Measurements from ENCODE around the gene MCC. TPM values are rescaled to one million over a fixed set of nuclear protein-coding genes. Genes with fewer than 3 reads are reported as not detected.

Gene MCC
- total RNA-seq, 1 experiment from 2014 or later, result 7.1 TPM

DNA sequence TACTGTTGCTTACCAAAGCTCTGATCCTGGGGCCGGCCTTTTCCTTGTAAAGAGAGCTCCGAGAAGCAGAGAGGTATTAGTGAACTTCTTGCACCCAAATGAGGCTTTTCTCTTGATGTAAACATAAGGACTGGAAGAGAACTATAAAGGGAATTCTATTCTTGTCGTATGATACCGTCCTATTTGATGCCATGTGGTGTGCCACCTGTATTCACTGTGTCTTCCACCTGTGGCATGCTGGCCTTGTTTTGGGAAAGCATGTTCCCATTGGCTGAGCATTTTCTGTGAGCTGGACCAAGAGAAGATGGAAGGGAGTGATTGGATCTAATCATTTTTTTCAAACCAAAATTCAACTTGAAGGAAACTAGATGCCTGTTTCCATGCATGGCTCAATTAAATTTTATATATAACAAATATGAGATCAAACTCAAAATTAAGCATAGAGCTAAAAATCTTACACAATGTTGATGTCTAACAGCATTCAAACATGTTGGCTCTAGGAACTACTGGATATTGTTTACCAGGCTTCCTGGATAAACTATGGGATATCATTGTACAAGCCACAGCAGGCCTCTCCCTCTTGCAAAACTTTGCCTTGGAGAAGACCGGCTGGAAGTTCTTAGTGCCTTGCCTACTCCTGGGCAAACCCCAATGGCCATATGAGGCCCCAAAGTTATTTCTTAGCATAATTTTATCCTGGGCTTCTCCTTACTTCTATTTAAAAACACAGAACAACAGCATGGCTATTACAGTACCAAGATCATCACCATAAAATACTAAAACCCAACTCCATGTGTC lies 168.8 kb downstream of the MCC start:
- Histone ChIP-seq H3K36me3 (ENCODE audit: low read depth, low read length) (no peaks in the 10 kb centered on the region), H3F3A (ENCODE audit: low read length, unreplicated experiment) (no peaks in the 10 kb centered on the region), H2AFZ (ENCODE audit: low read length) (no peak overlapping the region), H3K27ac (ENCODE audit: low read length) (no peak overlapping the region), H3K4me2 (ENCODE audit: low read length) (no peak overlapping the region), H3K4me3 (ENCODE audit: low read length) (no peak overlapping the region), H3K9me2 (replicated peaks; ENCODE audit: low read length) (no peaks in the 10 kb centered on the region), H3K9ac (ENCODE audit: low read length) (no peak overlapping the region), H4K20me1 (ENCODE audit: low read length) (no peaks in the 10 kb centered on the region), H3K9me3 (ENCODE audit: low read length) (no peaks in the 10 kb centered on the region), H3K79me2 (ENCODE audit: low read length) (no peaks in the 10 kb centered on the region), H3K27me3 (ENCODE audit: low read length) (no peaks in the 10 kb centered on the region), H3K4me1 (ENCODE audit: insufficient read depth, low read length) (no peaks in the 10 kb centered on the region)
- POLR2A ChIA-PET (ENCODE audit: unreplicated experiment), result no interaction called here
- ATAC-seq (no peak), DNase-seq (no peak)
- intact Hi-C loops (cut with micrococcal nuclease), result no loop called here
- BruUV-seq (replicated peaks), result no TSS peak
- TF ChIP-seq EZH2phosphoT487 (IDR thresholded peaks at IDR 0.05; ENCODE audit: borderline replicate concordance, low read length) (no peak), EZH2 (IDR thresholded peaks at IDR 0.05; ENCODE audit: low read length, unreplicated experiment) (no peak), CTCF (conservative IDR thresholded peaks at IDR 0.05; ENCODE audit: low read depth, low read length) (no peak)
- CTCF ChIA-PET, result no interaction called here

DNA sequence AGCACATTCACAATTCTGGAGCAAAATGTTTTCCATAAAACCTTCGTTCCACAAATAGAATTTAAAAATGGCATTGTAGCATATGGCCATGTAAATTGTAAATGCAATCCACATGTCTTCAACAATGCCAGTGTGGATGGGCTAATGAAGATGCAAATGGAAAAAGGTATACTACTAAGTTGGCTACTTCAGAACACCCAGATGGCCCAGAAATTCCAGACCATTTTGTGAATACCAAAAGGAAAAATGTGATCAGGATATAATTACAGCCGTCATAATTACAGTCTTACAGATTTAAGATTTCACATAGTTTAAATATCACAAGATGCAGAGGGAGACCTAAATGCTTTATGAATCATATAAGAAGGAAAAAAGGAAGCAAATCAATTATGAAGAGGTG lies 170.6 kb downstream of the MCC start:
- CTCF ChIA-PET, result no interaction called here
- Histone ChIP-seq H3K27me3 (ENCODE audit: low read length) (no peaks in the 10 kb centered on the region), H3K27ac (ENCODE audit: low read length) (no peak overlapping the region), H3F3A (ENCODE audit: low read length, unreplicated experiment) (no peaks in the 10 kb centered on the region), H2AFZ (ENCODE audit: low read length) (no peak overlapping the region), H3K9me3 (ENCODE audit: low read length) (no peaks in the 10 kb centered on the region), H3K79me2 (ENCODE audit: low read length) (no peaks in the 10 kb centered on the region), H3K4me2 (ENCODE audit: low read length) (no peak overlapping the region), H3K9me2 (replicated peaks; ENCODE audit: low read length) (no peaks in the 10 kb centered on the region), H3K9ac (ENCODE audit: low read length) (no peak overlapping the region), H4K20me1 (ENCODE audit: low read length) (no peaks in the 10 kb centered on the region), H3K36me3 (ENCODE audit: low read depth, low read length) (no peaks in the 10 kb centered on the region), H3K4me1 (ENCODE audit: insufficient read depth, low read length) (peaks cover 6% of the 10 kb centered on the region), H3K4me3 (ENCODE audit: low read length) (no peak overlapping the region)
- intact Hi-C loops (cut with micrococcal nuclease), result no loop called here
- POLR2A ChIA-PET (ENCODE audit: unreplicated experiment), result no interaction called here
- ATAC-seq (no peak), DNase-seq (no peak)
- TF ChIP-seq EZH2phosphoT487 (IDR thresholded peaks at IDR 0.05; ENCODE audit: borderline replicate concordance, low read length) (no peak), EZH2 (IDR thresholded peaks at IDR 0.05; ENCODE audit: low read length, unreplicated experiment) (no peak), CTCF (conservative IDR thresholded peaks at IDR 0.05; ENCODE audit: low read depth, low read length) (no peak)
- BruUV-seq (replicated peaks), result no TSS peak

DNA sequence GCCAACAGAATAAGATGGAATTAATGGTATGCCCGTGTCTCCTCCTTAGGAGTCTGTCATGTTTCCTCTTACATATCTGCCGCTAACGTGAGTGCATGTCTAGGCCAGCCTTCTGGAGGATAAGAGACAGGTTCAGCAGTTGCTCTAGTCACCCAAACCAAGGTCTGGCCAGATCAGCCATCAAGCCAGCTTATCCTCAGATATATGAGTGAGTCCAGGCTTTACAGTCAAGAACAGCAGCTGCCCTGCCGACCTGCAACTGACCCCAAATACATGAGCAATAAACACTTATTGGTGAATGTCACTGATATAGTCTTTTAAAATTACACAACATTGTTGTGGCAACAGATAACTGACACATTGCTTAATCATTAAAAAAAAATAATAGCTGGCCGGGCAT lies 177.0 kb downstream of the MCC start:
- ChIA-PET CTCF (no interaction called here), POLR2A (ENCODE audit: unreplicated experiment) (no interaction called here)
- no peak overlapping the region for H2AFZ ChIP-seq (ENCODE audit: low read length)
- H3K4me1 ChIP-seq (ENCODE audit: insufficient read depth, low read length), result peaks cover 13% of the 10 kb centered on the region
- H3K79me2 ChIP-seq (ENCODE audit: low read length), result no peaks in the 10 kb centered on the region
- intact Hi-C loops (cut with micrococcal nuclease), result no loop called here
- no peaks in the 10 kb centered on the region for H3F3A ChIP-seq (ENCODE audit: low read length, unreplicated experiment)
- DNase-seq (no peak), ATAC-seq (no peak)
- H3K27me3 ChIP-seq (ENCODE audit: low read length), result no peaks in the 10 kb centered on the region
- no peak overlapping the region for H3K9ac ChIP-seq (ENCODE audit: low read length)
- no peak overlapping the region for H3K4me3 ChIP-seq (ENCODE audit: low read length)
- no peak overlapping the region for H3K27ac ChIP-seq (ENCODE audit: low read length)
- no peak for TF ChIP-seq EZH2 (IDR thresholded peaks at IDR 0.05; ENCODE audit: low read length, unreplicated experiment)
- TF ChIP-seq EZH2phosphoT487 (IDR thresholded peaks at IDR 0.05; ENCODE audit: borderline replicate concordance, low read length), result no peak
- TF ChIP-seq CTCF (conservative IDR thresholded peaks at IDR 0.05; ENCODE audit: low read depth, low read length), result no peak
- H3K9me2 ChIP-seq (replicated peaks; ENCODE audit: low read length), result no peaks in the 10 kb centered on the region
- no peak overlapping the region for H3K4me2 ChIP-seq (ENCODE audit: low read length)
- BruUV-seq (replicated peaks), result no TSS peak
- no peaks in the 10 kb centered on the region for H3K36me3 ChIP-seq (ENCODE audit: low read depth, low read length)
- H4K20me1 ChIP-seq (ENCODE audit: low read length), result no peaks in the 10 kb centered on the region
- no peaks in the 10 kb centered on the region for H3K9me3 ChIP-seq (ENCODE audit: low read length)

Data from PC-3 (cell line).